RWPE2 (cell line): ENCODE data around the gene PLCG2.
A peak's percentile ranks its signal among the peaks of the same experiment; 100 is the strongest.

ENCODE experiments used
- ATAC-seq: fragments of 200-7000 bp; cut with Tn5 transposase; 3 replicates; pipeline ENCODE4 v1.9.1; 2021; ENCODE audit warnings: low read depth
- DNase-seq: peaks from one replicate; pipeline ENCODE4 v3.0.0-alpha.2; 2020; ENCODE audit warnings: low spot score
- H3K27ac ChIP-seq: fragments of 450-650 bp; 2 replicates; pipeline ENCODE4 v1.5.1; 2017; ENCODE audit warnings: mild to moderate bottlenecking; ENCODE audit not compliant: poor library complexity, severe bottlenecking
- H3K27me3 ChIP-seq: fragments of 250-450 bp; sonication (Bioruptor Pico); 2 replicates; pipeline ENCODE4 v1.5.1; 2021; ENCODE audit warnings: mild to moderate bottlenecking, moderate library complexity; ENCODE audit not compliant: insufficient read depth, poor library complexity, severe bottlenecking
- H3K36me3 ChIP-seq: fragments of 250-450 bp; sonication (Bioruptor Pico); 2 replicates; pipeline ENCODE4 v1.5.1; 2020; ENCODE audit warnings: low read depth, mild to moderate bottlenecking, moderate library complexity
- H3K4me1 ChIP-seq: fragments of 250-450 bp; sonication (Bioruptor Pico); 2 replicates; pipeline ENCODE4 v1.5.1; 2021; ENCODE audit warnings: mild to moderate bottlenecking, moderate library complexity; ENCODE audit not compliant: insufficient read depth, poor library complexity, severe bottlenecking
- H3K4me3 ChIP-seq: fragments of 250-450 bp; sonication (Bioruptor Pico); 2 replicates; pipeline ENCODE4 v1.5.1; 2021; ENCODE audit warnings: mild to moderate bottlenecking, moderate library complexity; ENCODE audit not compliant: severe bottlenecking
- H3K9me3 ChIP-seq: fragments of 250-450 bp; sonication (Bioruptor Pico); 2 replicates; pipeline ENCODE4 v1.5.1; 2021; ENCODE audit warnings: mild to moderate bottlenecking, moderate library complexity; ENCODE audit not compliant: severe bottlenecking
- CTCF ChIP-seq: fragments of 450-650 bp; IDR thresholded peaks from one replicate; pipeline ENCODE4 v1.5.1; 2017; ENCODE audit warnings: mild to moderate bottlenecking, moderate library complexity; ENCODE audit not compliant: poor library complexity, severe bottlenecking

The PLCG2 gene

GRCh38 chr16:81904320-81904719 is 125.2 kb downstream of the PLCG2 start:
- Histone ChIP-seq H3K4me3 (no peak overlapping the region), H3K27ac (no peak overlapping the region), H3K36me3 (no peaks in the 10 kb centered on the region), H3K9me3 (peaks cover 6% of the 10 kb centered on the region), H3K4me1 (peaks cover 26% of the 10 kb centered on the region), H3K27me3 (no peaks in the 10 kb centered on the region)
- no peak for TF ChIP-seq CTCF
- DNase-seq (no peak), ATAC-seq (no peak)

GRCh38 chr16:81905277-81905676 is 126.2 kb downstream of the PLCG2 start:
- H3K27me3 ChIP-seq, result no peaks in the 10 kb centered on the region
- H3K27ac ChIP-seq, result no peak overlapping the region
- H3K4me1 ChIP-seq, result peaks cover 30% of the 10 kb centered on the region
- DNase-seq (no peak), ATAC-seq (no peak)
- no peak overlapping the region for H3K4me3 ChIP-seq
- H3K9me3 ChIP-seq, result peaks cover 6% of the 10 kb centered on the region
- TF ChIP-seq CTCF, result no peak
- no peaks in the 10 kb centered on the region for H3K36me3 ChIP-seq

GRCh38 chr16:81907681-81908080 is 128.6 kb downstream of the PLCG2 start:
- Histone ChIP-seq H3K4me3 (no peak overlapping the region), H3K36me3 (no peaks in the 10 kb centered on the region), H3K4me1 (peaks cover 17% of the 10 kb centered on the region), H3K27ac (no peak overlapping the region), H3K27me3 (no peaks in the 10 kb centered on the region), H3K9me3 (peaks cover 3% of the 10 kb centered on the region)
- ATAC-seq (no peak), DNase-seq (no peak)
- no peak for TF ChIP-seq CTCF

- H3K36me3 ChIP-seq, result no peaks in the 10 kb centered on the region
- DNase-seq (peak; percentile 89), ATAC-seq (peak; percentile 97)
- TF ChIP-seq CTCF, result no peak
- peaks cover 17% of the 10 kb centered on the region for H3K4me1 ChIP-seq
- H3K27me3 ChIP-seq, result no peaks in the 10 kb centered on the region
- H3K27ac ChIP-seq, result peak overlapping the region; percentile 80
- H3K9me3 ChIP-seq, result no peaks in the 10 kb centered on the region
- no peak overlapping the region for H3K4me3 ChIP-seq
Measured at GRCh38 chr16:81908466-81909262, 129.6 kb downstream of the PLCG2 start.

GRCh38 chr16:81910366-81910885 is 131.3 kb downstream of the PLCG2 start:
- DNase-seq (no peak), ATAC-seq (no peak)
- Histone ChIP-seq H3K36me3 (no peaks in the 10 kb centered on the region), H3K4me1 (peaks cover 17% of the 10 kb centered on the region), H3K4me3 (no peak overlapping the region), H3K9me3 (no peaks in the 10 kb centered on the region), H3K27me3 (no peaks in the 10 kb centered on the region), H3K27ac (no peak overlapping the region)
- TF ChIP-seq CTCF, result no peak
